ENCODE results near the gene ZNF140.
A peak's percentile ranks its signal among the peaks of the same experiment; 100 is the strongest.

Gene ZNF140

GRCh38 chr12:133080368-133081158 is at the start of gene ZNF140:
Gene ZNF140, plus strand, starts transcription at chr12:133080923. Its CDS starts 398 bp downstream, at chr12:133081321.
- peak; percentile 85 for DNase-seq (ENCODE audit: low spot score)

DNA sequence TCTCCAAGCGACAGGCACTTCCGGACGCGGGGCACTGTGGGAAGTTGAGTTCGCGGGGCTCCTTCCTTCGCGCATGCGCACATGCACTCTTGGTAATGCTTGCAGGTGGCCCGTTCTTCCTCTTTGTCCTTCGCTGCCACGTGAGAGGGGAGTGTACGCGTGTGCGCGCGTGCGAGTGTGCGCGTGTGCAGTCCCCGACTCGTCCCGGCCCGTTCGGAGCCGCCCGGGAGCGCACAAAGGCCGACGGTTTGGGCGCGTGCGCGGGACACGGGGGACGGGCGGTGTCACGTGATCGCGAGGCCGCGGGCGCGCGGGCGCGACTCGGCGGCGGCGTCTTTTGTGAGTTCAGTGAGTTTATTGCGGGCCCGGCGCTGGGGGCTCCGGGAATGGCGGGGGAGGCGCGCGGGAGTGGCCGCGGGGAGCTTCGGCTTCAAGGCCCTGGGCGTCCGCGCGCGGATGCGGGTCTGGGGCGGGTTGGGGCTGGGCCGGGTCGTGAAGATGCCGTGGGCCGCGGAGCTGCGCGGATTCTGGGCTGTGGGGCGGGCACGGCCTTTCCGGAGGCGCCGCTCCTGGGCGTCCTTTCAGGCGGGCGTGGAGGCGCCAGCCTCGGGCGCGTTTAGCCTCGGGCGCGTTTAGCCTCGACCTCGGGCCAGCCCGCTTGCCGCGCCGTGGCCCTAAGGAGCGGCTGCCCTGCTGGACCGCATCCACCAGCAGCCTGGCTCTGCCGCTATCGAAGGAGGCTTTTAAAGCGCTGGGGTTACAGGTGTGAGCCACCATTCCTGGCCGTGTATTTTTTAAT is 43.3 kb upstream of the ZNF140 start, which contains the start of gene ZNF84:
Gene ZNF84 (plus strand): TSS at position 303 of the 799 bp plus-strand sequence. CDS start 3,959 bp downstream, outside the sequence.
- peak; percentile 92 for DNase-seq (ENCODE audit: low spot score)

GRCh38 chr12:133038118-133038709 is 42.5 kb upstream of the ZNF140 start:
- DNase-seq (ENCODE audit: low spot score) = no peak

GRCh38 chr12:133046698-133047097 is 34.0 kb upstream of the ZNF140 start:
- DNase-seq (ENCODE audit: low spot score) = no peak

- DNase-seq (ENCODE audit: low spot score) = no peak
Measured at GRCh38 chr12:133057446-133057845, 23.3 kb upstream of the ZNF140 start.

DNA sequence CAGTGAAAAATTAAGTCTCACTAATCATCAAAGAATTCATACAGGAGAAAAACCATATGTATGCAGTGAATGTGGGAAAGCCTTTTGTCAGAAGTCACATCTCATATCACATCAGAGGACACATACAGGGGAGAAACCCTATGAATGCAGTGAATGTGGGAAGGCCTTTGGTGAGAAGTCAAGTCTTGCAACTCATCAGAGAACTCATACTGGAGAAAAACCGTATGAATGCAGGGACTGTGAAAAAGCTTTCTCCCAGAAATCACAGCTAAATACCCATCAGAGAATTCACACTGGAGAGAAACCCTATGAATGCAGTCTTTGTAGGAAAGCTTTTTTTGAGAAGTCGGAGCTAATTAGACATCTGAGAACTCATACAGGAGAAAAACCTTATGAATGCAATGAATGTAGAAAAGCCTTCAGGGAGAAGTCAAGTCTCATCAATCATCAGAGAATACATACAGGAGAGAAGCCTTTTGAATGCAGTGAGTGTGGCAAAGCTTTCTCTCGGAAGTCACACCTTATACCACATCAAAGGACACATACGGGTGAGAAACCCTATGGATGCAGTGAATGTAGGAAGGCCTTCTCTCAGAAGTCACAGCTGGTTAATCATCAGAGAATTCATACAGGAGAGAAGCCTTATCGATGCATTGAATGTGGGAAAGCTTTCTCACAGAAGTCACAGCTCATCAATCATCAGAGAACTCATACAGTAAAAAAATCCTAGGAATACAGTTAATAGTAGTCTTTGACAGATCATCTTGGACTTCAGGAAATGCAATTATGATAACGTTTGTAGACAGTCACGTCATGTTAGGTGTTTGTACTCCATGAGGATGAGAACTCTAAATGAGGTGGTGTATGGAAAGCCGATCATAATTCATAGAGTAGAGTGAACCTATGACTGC is 22.3 kb upstream of the ZNF140 start:
- DNase-seq (ENCODE audit: low spot score) = no peak

DNA sequence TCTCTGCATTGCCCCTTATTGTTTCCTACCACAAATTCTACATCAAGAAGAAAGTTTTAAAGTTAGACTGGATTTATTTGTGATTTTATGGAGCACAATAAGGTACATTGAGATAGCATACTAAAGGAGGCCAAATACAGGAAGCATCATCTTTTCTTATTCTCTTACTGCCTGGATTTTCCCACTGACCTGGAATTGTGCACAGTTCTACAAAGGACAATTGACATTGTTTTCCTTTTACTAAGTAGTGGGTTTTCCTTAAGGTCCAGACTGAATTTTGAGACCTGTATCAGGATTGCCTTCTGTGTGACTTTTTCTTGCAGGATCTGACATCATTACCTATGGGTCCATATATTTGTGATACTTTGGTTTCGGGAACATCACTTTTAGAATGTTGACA is 18.8 kb upstream of the ZNF140 start:
- DNase-seq (ENCODE audit: low spot score) = no peak

- DNase-seq (ENCODE audit: low spot score) = no peak
Measured at GRCh38 chr12:133063556-133063955, 17.2 kb upstream of the ZNF140 start.

DNA sequence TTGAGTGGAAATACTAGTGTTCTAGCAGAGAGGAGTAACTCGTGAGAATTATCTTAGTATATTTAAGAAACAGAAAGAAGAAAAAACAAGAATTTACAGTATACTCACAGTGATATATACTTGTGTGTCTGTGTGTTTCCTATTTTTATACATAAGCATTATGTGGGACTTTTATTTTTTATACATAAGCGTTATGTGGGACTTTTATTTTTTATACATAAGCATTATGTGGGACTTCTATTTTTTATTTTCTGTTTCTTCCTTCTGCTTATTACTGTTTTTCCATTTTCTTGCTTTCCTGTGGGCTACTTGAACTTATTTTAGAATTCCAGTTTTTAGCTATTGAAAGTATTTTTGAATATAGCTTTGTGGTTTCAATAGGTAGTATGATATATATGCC is 6.9 kb upstream of the ZNF140 start:
- DNase-seq (ENCODE audit: low spot score) = no peak

DNA sequence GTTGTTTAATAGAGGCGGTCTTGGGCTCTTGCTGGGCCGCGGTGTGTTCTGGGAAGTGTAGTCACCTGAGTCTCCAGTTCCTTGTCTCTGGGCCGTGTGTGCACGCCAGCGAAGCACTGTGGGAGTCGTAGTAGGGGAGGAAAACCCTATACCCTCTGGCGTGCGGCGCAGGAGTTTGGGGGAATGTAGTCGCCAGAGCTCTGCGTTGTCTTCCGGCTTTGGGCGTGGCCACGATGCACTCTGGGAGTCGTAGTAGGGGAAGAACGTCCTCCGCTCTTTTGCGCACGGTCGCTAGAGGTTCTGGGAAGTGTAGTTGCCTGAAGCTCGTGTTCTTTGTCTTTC is 726 bp upstream of the ZNF140 start:
- DNase-seq (ENCODE audit: low spot score) = peak; percentile 81

DNA sequence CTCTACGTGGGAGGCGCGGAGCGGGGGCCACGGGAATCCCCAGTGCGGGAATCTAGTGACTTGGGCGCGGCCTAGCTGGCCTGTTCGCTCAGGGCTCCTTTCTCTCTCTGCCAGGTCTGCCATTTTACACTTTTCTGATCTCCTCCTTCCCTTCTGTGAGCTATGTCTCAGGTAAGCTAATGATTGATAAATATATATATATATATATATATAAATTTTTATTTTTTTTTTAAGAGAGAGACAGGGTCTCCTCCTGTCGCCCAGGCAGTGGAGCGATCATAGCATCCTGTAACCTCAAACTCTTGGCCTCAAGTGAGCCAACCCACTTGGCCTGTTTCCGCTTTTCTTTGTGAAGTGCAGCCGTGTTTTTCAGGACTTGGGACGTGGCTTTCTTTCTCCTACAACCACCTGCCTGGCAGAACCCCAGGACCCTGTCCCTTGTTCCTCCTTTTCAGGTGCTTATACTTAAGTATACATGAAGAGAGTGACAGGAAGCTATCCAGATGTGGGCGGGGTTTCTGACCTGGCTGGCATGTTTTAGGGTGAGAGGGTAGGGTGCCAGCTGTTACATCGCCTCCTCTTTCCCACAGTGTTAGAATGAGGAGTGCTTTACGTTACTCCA is 547 bp downstream of the ZNF140 start:
- no peak for DNase-seq (ENCODE audit: low spot score)

- DNase-seq (ENCODE audit: low spot score) = no peak
Measured at GRCh38 chr12:133083345-133083744, 2.6 kb downstream of the ZNF140 start.

- DNase-seq (ENCODE audit: low spot score) = no peak
Measured at GRCh38 chr12:133105620-133106019, 24.9 kb downstream of the ZNF140 start.

DNA sequence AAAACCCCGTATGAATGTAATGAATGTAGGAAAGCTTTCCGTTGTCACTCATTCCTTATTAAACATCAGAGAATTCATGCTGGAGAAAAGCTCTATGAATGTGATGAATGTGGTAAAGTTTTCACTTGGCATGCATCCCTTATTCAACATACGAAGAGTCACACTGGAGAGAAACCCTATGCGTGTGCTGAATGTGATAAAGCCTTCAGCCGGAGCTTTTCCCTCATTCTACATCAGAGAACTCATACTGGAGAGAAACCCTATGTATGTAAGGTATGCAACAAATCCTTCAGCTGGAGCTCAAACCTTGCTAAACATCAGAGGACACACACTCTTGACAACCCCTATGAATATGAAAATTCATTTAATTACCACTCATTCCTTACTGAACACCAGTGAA is 25.5 kb downstream of the ZNF140 start:
- DNase-seq (ENCODE audit: low spot score) = no peak

GRCh38 chr12:133107121-133107520 is 26.4 kb downstream of the ZNF140 start:
- no peak for DNase-seq (ENCODE audit: low spot score)

DNA sequence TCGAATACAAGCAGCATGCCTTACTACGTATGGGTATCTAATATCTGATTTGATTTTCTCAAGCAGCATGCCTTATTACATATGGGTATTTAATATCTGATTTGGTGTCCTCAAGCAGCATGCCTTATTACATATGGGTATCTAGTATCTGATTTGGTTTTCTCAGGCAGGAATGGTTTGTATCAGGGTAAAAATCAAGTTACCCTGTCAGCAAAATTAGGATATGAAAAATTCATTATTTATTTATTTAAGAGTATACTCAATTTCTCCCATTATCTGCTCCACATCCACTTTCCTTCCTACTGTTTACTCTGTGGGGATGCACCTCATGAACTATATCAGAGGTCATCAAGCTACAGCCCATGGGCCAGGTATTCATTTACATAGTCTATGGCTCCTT is 27.4 kb downstream of the ZNF140 start:
- no peak for DNase-seq (ENCODE audit: low spot score)

- DNase-seq (ENCODE audit: low spot score) = no peak
Measured at GRCh38 chr12:133120385-133121191, 39.9 kb downstream of the ZNF140 start.

GRCh38 chr12:133124674-133125073 is 44.0 kb downstream of the ZNF140 start:
- DNase-seq (ENCODE audit: low spot score) = no peak

GRCh38 chr12:133129368-133130037 is 48.8 kb downstream of the ZNF140 start:
- DNase-seq (ENCODE audit: low spot score) = no peak

All from hepatic stellate cell (primary cell).